ENCODE data around the gene LPP.

DNA sequence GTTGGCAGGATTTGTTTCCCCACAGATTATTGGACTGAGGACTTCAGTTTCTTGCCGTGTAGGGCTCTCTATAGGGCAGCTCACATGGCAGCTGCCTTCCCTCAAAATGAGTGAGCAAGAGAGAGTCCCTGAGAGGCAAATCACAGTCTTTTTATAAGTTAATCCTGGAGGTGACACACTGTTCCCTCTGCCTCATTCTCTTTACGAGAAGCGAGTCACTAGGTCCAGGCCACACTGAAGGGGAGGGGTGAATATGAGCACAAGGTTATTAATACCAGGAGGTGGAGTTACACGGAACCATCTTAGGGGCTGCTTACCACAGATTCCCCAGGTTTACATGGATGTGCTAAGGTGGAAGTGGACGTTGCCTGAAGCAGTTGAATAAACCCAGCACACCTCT, 77.0 kb downstream of the LPP start:
- TF ChIP-seq, protein P1, sequence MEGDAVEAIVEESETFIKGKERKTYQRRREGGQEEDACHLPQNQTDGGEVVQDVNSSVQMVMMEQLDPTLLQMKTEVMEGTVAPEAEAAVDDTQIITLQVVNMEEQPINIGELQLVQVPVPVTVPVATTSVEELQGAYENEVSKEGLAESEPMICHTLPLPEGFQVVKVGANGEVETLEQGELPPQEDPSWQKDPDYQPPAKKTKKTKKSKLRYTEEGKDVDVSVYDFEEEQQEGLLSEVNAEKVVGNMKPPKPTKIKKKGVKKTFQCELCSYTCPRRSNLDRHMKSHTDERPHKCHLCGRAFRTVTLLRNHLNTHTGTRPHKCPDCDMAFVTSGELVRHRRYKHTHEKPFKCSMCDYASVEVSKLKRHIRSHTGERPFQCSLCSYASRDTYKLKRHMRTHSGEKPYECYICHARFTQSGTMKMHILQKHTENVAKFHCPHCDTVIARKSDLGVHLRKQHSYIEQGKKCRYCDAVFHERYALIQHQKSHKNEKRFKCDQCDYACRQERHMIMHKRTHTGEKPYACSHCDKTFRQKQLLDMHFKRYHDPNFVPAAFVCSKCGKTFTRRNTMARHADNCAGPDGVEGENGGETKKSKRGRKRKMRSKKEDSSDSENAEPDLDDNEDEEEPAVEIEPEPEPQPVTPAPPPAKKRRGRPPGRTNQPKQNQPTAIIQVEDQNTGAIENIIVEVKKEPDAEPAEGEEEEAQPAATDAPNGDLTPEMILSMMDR (IDR thresholded peaks at IDR 0.05; ENCODE audit: low read length): no peak
- TF ChIP-seq EZH2 (IDR thresholded peaks at IDR 0.05; ENCODE audit: borderline replicate concordance, low read length): no peak
